Mesenchymal stem cell (in vitro differentiated cells and primary cell): ENCODE results near the gene SYNE3.

Source experiments
- DNase-seq: peaks from one replicate; pipeline ENCODE4 v3.0.0-alpha.2; 2013
- H2AFZ ChIP-seq: one replicate; pipeline ENCODE4 v1.6.1; 2013; ENCODE audit warnings: low read depth, mild to moderate bottlenecking, control low read depth, inconsistent platforms, low read length, moderate library complexity
- H2AK5ac ChIP-seq: 2 replicates; pipeline ENCODE4 v1.6.1; 2013; ENCODE audit warnings: low read length, moderate library complexity, mild to moderate bottlenecking, inconsistent platforms; ENCODE audit not compliant: severe bottlenecking
- H2BK120ac ChIP-seq: one replicate; pipeline ENCODE4 v1.6.1; 2013; ENCODE audit warnings: low read depth, mild to moderate bottlenecking, inconsistent platforms, low read length, moderate library complexity
- H2BK12ac ChIP-seq, 2 experiments: one replicate each; pipeline ENCODE4 v1.6.1; 2013; ENCODE audit warnings: inconsistent platforms in 2 of 2, low read length in 2 of 2, mild to moderate bottlenecking in 2 of 2, moderate library complexity in 2 of 2, control low read depth in 1 of 2
- H2BK15ac ChIP-seq: one replicate; pipeline ENCODE4 v1.6.1; 2013; ENCODE audit warnings: mild to moderate bottlenecking, low read depth, inconsistent platforms; ENCODE audit not compliant: poor library complexity, severe bottlenecking
- H2BK5ac ChIP-seq: 2 replicates; pipeline ENCODE4 v1.6.1; 2013; ENCODE audit warnings: low read depth, mild to moderate bottlenecking, low read length, control low read depth, inconsistent platforms; ENCODE audit not compliant: poor library complexity, severe bottlenecking
- H3K14ac ChIP-seq, 2 experiments: one replicate each; pipeline ENCODE4 v1.6.1; 2013; ENCODE audit warnings: inconsistent platforms in 2 of 2, low read length in 2 of 2, control low read depth in 1 of 2, mild to moderate bottlenecking in 1 of 2, moderate library complexity in 1 of 2
- H3K18ac ChIP-seq, 2 experiments: one replicate each; pipeline ENCODE4 v1.6.1; 2013; ENCODE audit warnings: inconsistent platforms in 2 of 2, low read length in 2 of 2, control low read depth in 1 of 2, low read depth in 1 of 2, mild to moderate bottlenecking in 1 of 2
- H3K23ac ChIP-seq, 2 experiments: one replicate each; pipeline ENCODE4 v1.6.1; 2013; ENCODE audit warnings: inconsistent platforms in 2 of 2, low read length in 2 of 2, mild to moderate bottlenecking in 2 of 2, moderate library complexity in 2 of 2, control low read depth in 1 of 2
- H3K27ac ChIP-seq: 2 replicates; pipeline ENCODE4 v1.5.1; 2013; ENCODE audit warnings: mild to moderate bottlenecking, moderate library complexity, low read length, control low read depth, inconsistent platforms; ENCODE audit not compliant: poor library complexity, severe bottlenecking
- H3K27me3 ChIP-seq, 2 experiments: 2 replicates each; pipeline versions ENCODE4 v1.6.1 to v1.7.0; 2013; ENCODE audit warnings: low read length in 2 of 2, mild to moderate bottlenecking in 2 of 2, moderate library complexity in 2 of 2, control low read depth in 1 of 2, inconsistent platforms in 1 of 2; ENCODE audit not compliant: control insufficient read depth in 1 of 2, insufficient read depth in 1 of 2
- H3K36me3 ChIP-seq, 2 experiments: 2 replicates each; pipeline versions ENCODE4 v1.6.1 to v1.7.0; 2013; ENCODE audit warnings: low read length in 2 of 2, control low read depth in 1 of 2, inconsistent platforms in 1 of 2, low read depth in 1 of 2, mild to moderate bottlenecking in 1 of 2; ENCODE audit not compliant: insufficient read depth in 2 of 2, control insufficient read depth in 1 of 2
- H3K4ac ChIP-seq, 2 experiments: one replicate each; pipeline ENCODE4 v1.6.1; 2013; ENCODE audit warnings: inconsistent platforms in 2 of 2, low read length in 2 of 2, mild to moderate bottlenecking in 2 of 2, moderate library complexity in 2 of 2, control low read depth in 1 of 2, low read depth in 1 of 2
- H3K4me1 ChIP-seq: 2 replicates; pipeline ENCODE4 v1.6.1; 2013; ENCODE audit warnings: low read depth, low read length, control low read depth; ENCODE audit not compliant: control insufficient read depth, insufficient read depth
- H3K4me2 ChIP-seq: 2 replicates; pipeline ENCODE4 v1.6.1; 2013; ENCODE audit warnings: low read length, mild to moderate bottlenecking, inconsistent platforms; ENCODE audit not compliant: poor library complexity, severe bottlenecking
- H3K4me3 ChIP-seq, 2 experiments: 2 replicates each; pipeline versions ENCODE4 v1.5.1 to v1.7.0; 2013; ENCODE audit warnings: low read length in 2 of 2, mild to moderate bottlenecking in 2 of 2, control low read depth in 1 of 2, low read depth in 1 of 2; ENCODE audit not compliant: insufficient read depth in 1 of 2
- H3K79me1 ChIP-seq: replicated peaks from 2 replicates; pipeline ENCODE4 v1.6.1; 2013; ENCODE audit warnings: mild to moderate bottlenecking, control low read depth, low read length, inconsistent platforms; ENCODE audit not compliant: poor library complexity, severe bottlenecking
- H3K9ac ChIP-seq: 2 replicates; pipeline ENCODE4 v1.7.0; 2013; ENCODE audit warnings: mild to moderate bottlenecking, low read length, moderate library complexity
- H3K9me3 ChIP-seq: 2 replicates; pipeline ENCODE4 v1.7.0; 2013; ENCODE audit warnings: mild to moderate bottlenecking, low read length; ENCODE audit not compliant: control insufficient read depth
- H4K8ac ChIP-seq: one replicate; pipeline ENCODE4 v1.6.1; 2013; ENCODE audit warnings: inconsistent platforms, mild to moderate bottlenecking, low read length, moderate library complexity
- H4K91ac ChIP-seq: one replicate; pipeline ENCODE4 v1.6.1; 2013; ENCODE audit warnings: mild to moderate bottlenecking, low read length, inconsistent platforms
- WGBS: methylation state at CpG from one replicate; pipeline ENCODE4 v1.1.7; 2013; ENCODE audit warnings: mixed read lengths; 5-methylcytosine and 5-hydroxymethylcytosine counted together

SYNE3 gene

GRCh38 chr14:95478309-95478708 is 38.1 kb downstream of the SYNE3 start:
- no peak overlapping the region for H2AFZ ChIP-seq
- no peak overlapping the region for H2BK5ac ChIP-seq
- no peaks in the 10 kb centered on the region for H3K27me3 ChIP-seq
- peak overlapping the region in 1 of 2 experiments; percentile 41 for H3K18ac ChIP-seq
- H3K14ac ChIP-seq, result no peak overlapping the region
- H3K4me3 ChIP-seq, result no peak overlapping the region
- H3K23ac ChIP-seq, result no peak overlapping the region
- no peak for DNase-seq
- H3K36me3 ChIP-seq, result peaks cover 14 to 30% of the 10 kb centered on the region in 2 experiments
- H3K4me2 ChIP-seq, result no peak overlapping the region
- peak overlapping the region; percentile 51 for H3K9ac ChIP-seq
- H2BK120ac ChIP-seq, result no peak overlapping the region
- H3K9me3 ChIP-seq, result no peaks in the 10 kb centered on the region
- WGBS, result 94% methylated on average over 6 of the region's 6 CpGs
- peak overlapping the region in 1 of 2 experiments; percentile 33 for H2BK12ac ChIP-seq
- H3K27ac ChIP-seq, result no peak overlapping the region
- H2BK15ac ChIP-seq, result no peak overlapping the region
- H2AK5ac ChIP-seq, result no peak overlapping the region
- peak overlapping the region in 1 of 2 experiments; percentile 7 for H3K4ac ChIP-seq
- peaks cover 8% of the 10 kb centered on the region for H3K4me1 ChIP-seq
- no peak overlapping the region for H4K91ac ChIP-seq
- no peak overlapping the region for H4K8ac ChIP-seq
- H3K79me1 ChIP-seq, result no peaks in the 10 kb centered on the region

- Histone ChIP-seq H3K9ac (peak overlapping the region; percentile 51), H2BK12ac (peak overlapping the region in 1 of 2 experiments; percentile 10), H3K36me3 (peaks cover 16 to 36% of the 10 kb centered on the region in 2 experiments), H3K9me3 (no peaks in the 10 kb centered on the region), H3K4me2 (no peak overlapping the region), H3K4me1 (peaks cover 8% of the 10 kb centered on the region), H3K79me1 (no peaks in the 10 kb centered on the region), H3K27me3 (no peaks in the 10 kb centered on the region), H2BK120ac (no peak overlapping the region), H3K4ac (no peak overlapping the region), H4K8ac (no peak overlapping the region), H3K14ac (no peak overlapping the region), H2AFZ (no peak overlapping the region), H2BK15ac (no peak overlapping the region), H3K23ac (no peak overlapping the region), H4K91ac (no peak overlapping the region), H3K4me3 (no peak overlapping the region), H3K18ac (no peak overlapping the region), H2BK5ac (no peak overlapping the region), H2AK5ac (no peak overlapping the region), H3K27ac (no peak overlapping the region)
- 87% methylated on average over 16 of the region's 17 CpGs for WGBS
- DNase-seq, result no peak
Observed at GRCh38 chr14:95477411-95478269, 38.8 kb downstream of the SYNE3 start.

GRCh38 chr14:95476747-95477146 is 39.7 kb downstream of the SYNE3 start:
- Histone ChIP-seq H3K27ac (no peak overlapping the region), H3K4me2 (no peak overlapping the region), H3K36me3 (peaks cover 16 to 44% of the 10 kb centered on the region in 2 experiments), H3K9ac (peak overlapping the region; percentile 51), H3K4ac (no peak overlapping the region), H3K4me1 (peaks cover 8% of the 10 kb centered on the region), H3K23ac (no peak overlapping the region), H3K79me1 (no peaks in the 10 kb centered on the region), H3K18ac (no peak overlapping the region), H3K14ac (no peak overlapping the region), H4K8ac (no peak overlapping the region), H2AK5ac (no peak overlapping the region), H3K4me3 (no peak overlapping the region), H2BK12ac (no peak overlapping the region), H3K27me3 (no peaks in the 10 kb centered on the region), H3K9me3 (no peaks in the 10 kb centered on the region), H2AFZ (no peak overlapping the region), H2BK120ac (no peak overlapping the region), H4K91ac (no peak overlapping the region), H2BK15ac (no peak overlapping the region), H2BK5ac (no peak overlapping the region)
- no peak for DNase-seq
- 95% methylated on average over 1 of the region's 1 CpG for WGBS

- Histone ChIP-seq H4K91ac (no peak overlapping the region), H3K23ac (no peak overlapping the region), H3K9ac (no peak overlapping the region), H3K4me1 (peaks cover 8% of the 10 kb centered on the region), H4K8ac (no peak overlapping the region), H2BK5ac (no peak overlapping the region), H2AFZ (no peak overlapping the region), H2AK5ac (no peak overlapping the region), H3K9me3 (no peaks in the 10 kb centered on the region), H2BK15ac (no peak overlapping the region), H3K27ac (no peak overlapping the region), H2BK12ac (no peak overlapping the region), H3K27me3 (no peaks in the 10 kb centered on the region), H3K4me3 (no peak overlapping the region), H3K18ac (peak overlapping the region in 1 of 2 experiments; percentile 21), H3K36me3 (peaks cover 16 to 48% of the 10 kb centered on the region in 2 experiments), H3K14ac (peak overlapping the region in 1 of 2 experiments; percentile 51), H3K4me2 (no peak overlapping the region), H3K79me1 (no peaks in the 10 kb centered on the region), H2BK120ac (no peak overlapping the region), H3K4ac (no peak overlapping the region)
- 91% methylated on average over 18 of the region's 19 CpGs for WGBS
- DNase-seq, result no peak
Observed at GRCh38 chr14:95475540-95476240, 40.8 kb downstream of the SYNE3 start.
